ENCODE results near the gene KLHL3. TPM values are rescaled to one million over a fixed set of nuclear protein-coding genes. Genes with fewer than 3 reads are reported as not detected.

KLHL3 gene
- total RNA-seq, 1 donor from 2014 or later: 5.7 TPM

GRCh38 chr5:137658324-137658723 is 77.6 kb downstream of the KLHL3 start:
- H3K4me3 Mint-ChIP-seq (ENCODE audit: unreplicated experiment): no peak overlapping the region
- H3K27me3 Mint-ChIP-seq (ENCODE audit: unreplicated experiment): no peaks in the 10 kb centered on the region
- DNase-seq: no peak
- no peak for TF ChIP-seq CTCF (IDR thresholded peaks at IDR 0.05; ENCODE audit: partially characterized antibody, unreplicated experiment)
- H3K36me3 Mint-ChIP-seq (ENCODE audit: unreplicated experiment): no peaks in the 10 kb centered on the region
- H3K27ac Mint-ChIP-seq (ENCODE audit: unreplicated experiment): no peak overlapping the region
- no peaks in the 10 kb centered on the region for H3K9me3 Mint-ChIP-seq (ENCODE audit: unreplicated experiment)
- H3K4me1 Mint-ChIP-seq (ENCODE audit: low read depth, unreplicated experiment): no peaks in the 10 kb centered on the region

- TF ChIP-seq CTCF (IDR thresholded peaks at IDR 0.05; ENCODE audit: partially characterized antibody, unreplicated experiment): no peak
- no peaks in the 10 kb centered on the region for H3K36me3 Mint-ChIP-seq (ENCODE audit: unreplicated experiment)
These were observed 78.8 kb downstream of the KLHL3 start for GRCh38 chr5:137657073-137657472.

GRCh38 chr5:137656558-137656957 is 79.3 kb downstream of the KLHL3 start:
- no peak overlapping the region for H3K27ac Mint-ChIP-seq (ENCODE audit: unreplicated experiment)
- no peaks in the 10 kb centered on the region for H3K36me3 Mint-ChIP-seq (ENCODE audit: unreplicated experiment)
- DNase-seq: no peak
- no peak overlapping the region for H3K4me3 Mint-ChIP-seq (ENCODE audit: unreplicated experiment)
- no peaks in the 10 kb centered on the region for H3K4me1 Mint-ChIP-seq (ENCODE audit: low read depth, unreplicated experiment)
- no peak for TF ChIP-seq CTCF (IDR thresholded peaks at IDR 0.05; ENCODE audit: partially characterized antibody, unreplicated experiment)
- H3K27me3 Mint-ChIP-seq (ENCODE audit: unreplicated experiment): no peaks in the 10 kb centered on the region
- no peaks in the 10 kb centered on the region for H3K9me3 Mint-ChIP-seq (ENCODE audit: unreplicated experiment)

More at GRCh38 chr5:137657073-137657472, 78.8 kb downstream of the KLHL3 start:
- no peak for DNase-seq
- Mint-ChIP-seq H3K9me3 (ENCODE audit: unreplicated experiment) (no peaks in the 10 kb centered on the region), H3K27me3 (ENCODE audit: unreplicated experiment) (no peaks in the 10 kb centered on the region), H3K4me1 (ENCODE audit: low read depth, unreplicated experiment) (no peaks in the 10 kb centered on the region), H3K27ac (ENCODE audit: unreplicated experiment) (no peak overlapping the region), H3K4me3 (ENCODE audit: unreplicated experiment) (no peak overlapping the region)

GRCh38 chr5:137651022-137651421 is 84.9 kb downstream of the KLHL3 start:
- no peak for DNase-seq
- H3K36me3 Mint-ChIP-seq (ENCODE audit: unreplicated experiment): no peaks in the 10 kb centered on the region

More at GRCh38 chr5:137651022-137651421, 84.9 kb downstream of the KLHL3 start:
- Mint-ChIP-seq H3K4me3 (ENCODE audit: unreplicated experiment) (no peak overlapping the region), H3K4me1 (ENCODE audit: low read depth, unreplicated experiment) (no peaks in the 10 kb centered on the region), H3K27me3 (ENCODE audit: unreplicated experiment) (peaks cover 1% of the 10 kb centered on the region), H3K27ac (ENCODE audit: unreplicated experiment) (no peak overlapping the region), H3K9me3 (ENCODE audit: unreplicated experiment) (no peaks in the 10 kb centered on the region)
- TF ChIP-seq CTCF (IDR thresholded peaks at IDR 0.05; ENCODE audit: partially characterized antibody, unreplicated experiment): no peak

Measured in glutamatergic neuron (in vitro differentiated cells).